ENCODE measurements around the gene ZNHIT2.
"Not testable (repeated sequence)": the region's sequence is repeated elsewhere in the genome, so short reads cannot be mapped to it uniquely, and the experiment has no call there.

ZNHIT2 gene

DNA sequence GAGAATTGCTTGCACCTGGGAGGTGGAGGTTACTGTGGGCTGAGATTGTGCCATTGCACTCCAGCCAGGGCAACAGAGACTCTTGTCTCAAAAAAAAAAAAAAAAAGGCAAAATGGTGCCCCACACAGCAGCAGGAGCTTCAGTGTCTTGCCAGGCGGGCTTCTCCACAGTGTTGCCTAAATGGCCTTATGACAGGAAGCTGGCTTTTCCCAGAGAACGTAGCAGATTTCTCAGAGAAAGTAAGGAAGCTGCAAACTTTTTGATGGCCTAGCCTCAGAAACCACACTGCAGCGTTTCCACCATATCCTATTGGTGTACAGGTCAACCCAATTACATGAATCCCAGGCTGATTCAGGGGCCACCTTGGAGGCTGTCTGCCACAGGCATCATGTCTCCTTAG, 39.8 kb upstream of the ZNHIT2 start:
- no peak overlapping the region for H3K27ac ChIP-seq
- DNase-seq (ENCODE audit: low spot score), result no peak
- POLR2A ChIA-PET (ENCODE audit: low non-redundant PET), result interaction anchor here (0.6 kb wide), 1 partner anchor 104 kb away, joined by 4 read pairs; the partner anchor contains the start of gene POLA2
- CTCF ChIA-PET, result interaction anchor here (0.6 kb wide), 1 partner anchor 189 kb away, joined by 3 read pairs; no protein-coding TSS in a partner anchor
- TF ChIP-seq, protein P1, sequence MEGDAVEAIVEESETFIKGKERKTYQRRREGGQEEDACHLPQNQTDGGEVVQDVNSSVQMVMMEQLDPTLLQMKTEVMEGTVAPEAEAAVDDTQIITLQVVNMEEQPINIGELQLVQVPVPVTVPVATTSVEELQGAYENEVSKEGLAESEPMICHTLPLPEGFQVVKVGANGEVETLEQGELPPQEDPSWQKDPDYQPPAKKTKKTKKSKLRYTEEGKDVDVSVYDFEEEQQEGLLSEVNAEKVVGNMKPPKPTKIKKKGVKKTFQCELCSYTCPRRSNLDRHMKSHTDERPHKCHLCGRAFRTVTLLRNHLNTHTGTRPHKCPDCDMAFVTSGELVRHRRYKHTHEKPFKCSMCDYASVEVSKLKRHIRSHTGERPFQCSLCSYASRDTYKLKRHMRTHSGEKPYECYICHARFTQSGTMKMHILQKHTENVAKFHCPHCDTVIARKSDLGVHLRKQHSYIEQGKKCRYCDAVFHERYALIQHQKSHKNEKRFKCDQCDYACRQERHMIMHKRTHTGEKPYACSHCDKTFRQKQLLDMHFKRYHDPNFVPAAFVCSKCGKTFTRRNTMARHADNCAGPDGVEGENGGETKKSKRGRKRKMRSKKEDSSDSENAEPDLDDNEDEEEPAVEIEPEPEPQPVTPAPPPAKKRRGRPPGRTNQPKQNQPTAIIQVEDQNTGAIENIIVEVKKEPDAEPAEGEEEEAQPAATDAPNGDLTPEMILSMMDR (conservative IDR thresholded peaks at IDR 0.05; ENCODE audit: low read depth), result no peak

DNA sequence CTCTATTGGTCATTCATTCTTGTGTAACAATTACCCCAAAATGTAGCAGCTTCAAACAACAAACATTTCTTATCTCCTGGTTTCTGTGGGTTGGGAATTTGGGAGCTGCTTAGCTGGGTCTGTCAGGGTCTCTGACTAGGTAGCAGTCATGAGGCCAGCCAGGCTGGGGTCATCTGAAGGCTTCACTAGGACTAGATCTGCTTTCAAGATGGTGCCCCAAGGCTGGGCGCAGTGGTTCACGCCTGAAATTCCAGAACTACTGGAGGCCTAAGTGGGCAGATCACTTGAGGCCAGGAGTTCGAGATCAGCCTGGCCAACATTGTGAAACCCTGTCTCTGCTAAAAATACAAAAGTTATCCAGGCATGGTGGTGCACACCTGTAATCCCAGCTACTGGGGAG, 39.4 kb upstream of the ZNHIT2 start:
- ChIA-PET POLR2A (ENCODE audit: low non-redundant PET) (no interaction called here), CTCF (no interaction called here)
- TF ChIP-seq, protein P1 (conservative IDR thresholded peaks at IDR 0.05; ENCODE audit: low read depth), result no peak
- DNase-seq (ENCODE audit: low spot score), result no peak
- no peak overlapping the region for H3K27ac ChIP-seq

DNA sequence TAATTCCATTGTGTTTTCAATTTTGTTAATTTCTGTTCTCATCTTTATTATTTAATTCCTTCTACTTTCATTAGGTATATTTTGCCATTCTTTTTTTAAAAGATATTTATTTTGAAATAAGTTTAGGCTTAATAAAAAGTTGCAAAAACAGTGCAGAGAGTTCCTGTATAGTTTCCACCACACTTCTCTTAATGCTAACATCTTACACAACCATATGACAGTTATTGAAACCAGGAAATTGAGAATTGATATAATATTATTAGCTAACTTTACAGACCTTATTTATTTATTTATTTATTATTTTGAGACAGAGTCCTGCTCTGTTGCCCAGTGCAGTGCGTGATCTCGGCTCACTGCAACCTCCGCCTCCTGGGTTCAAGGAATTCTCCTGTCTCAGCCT, 38.8 kb upstream of the ZNHIT2 start:
- ChIA-PET POLR2A (ENCODE audit: low non-redundant PET) (no interaction called here), CTCF (no interaction called here)
- TF ChIP-seq, protein P1 (conservative IDR thresholded peaks at IDR 0.05; ENCODE audit: low read depth), result no peak
- DNase-seq (ENCODE audit: low spot score), result no peak
- H3K27ac ChIP-seq, result no peak overlapping the region

DNA sequence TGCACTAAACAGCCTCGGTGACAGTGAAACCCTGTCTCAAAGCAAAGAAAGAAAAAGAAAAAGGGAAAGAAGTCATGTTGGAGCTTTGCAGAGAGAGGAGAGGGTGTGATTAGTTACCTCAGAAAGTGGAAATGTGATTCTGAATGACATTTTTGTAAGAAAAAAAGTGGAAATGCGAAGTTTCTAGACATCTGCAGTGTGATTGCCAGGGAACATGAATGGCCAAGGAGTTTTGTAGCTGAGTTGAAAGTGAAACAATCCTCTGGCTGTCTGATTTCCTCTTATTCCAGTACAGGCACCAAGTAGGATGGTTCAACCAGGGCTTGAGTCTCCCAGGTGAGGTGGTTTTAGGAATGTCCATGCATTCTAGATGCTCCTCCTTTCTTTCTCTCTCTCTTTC, 34.6 kb upstream of the ZNHIT2 start:
- ChIA-PET CTCF (no interaction called here), POLR2A (ENCODE audit: low non-redundant PET) (no interaction called here)
- TF ChIP-seq, protein P1 (conservative IDR thresholded peaks at IDR 0.05; ENCODE audit: low read depth), result no peak
- no peak overlapping the region for H3K27ac ChIP-seq
- DNase-seq (ENCODE audit: low spot score), result no peak

DNA sequence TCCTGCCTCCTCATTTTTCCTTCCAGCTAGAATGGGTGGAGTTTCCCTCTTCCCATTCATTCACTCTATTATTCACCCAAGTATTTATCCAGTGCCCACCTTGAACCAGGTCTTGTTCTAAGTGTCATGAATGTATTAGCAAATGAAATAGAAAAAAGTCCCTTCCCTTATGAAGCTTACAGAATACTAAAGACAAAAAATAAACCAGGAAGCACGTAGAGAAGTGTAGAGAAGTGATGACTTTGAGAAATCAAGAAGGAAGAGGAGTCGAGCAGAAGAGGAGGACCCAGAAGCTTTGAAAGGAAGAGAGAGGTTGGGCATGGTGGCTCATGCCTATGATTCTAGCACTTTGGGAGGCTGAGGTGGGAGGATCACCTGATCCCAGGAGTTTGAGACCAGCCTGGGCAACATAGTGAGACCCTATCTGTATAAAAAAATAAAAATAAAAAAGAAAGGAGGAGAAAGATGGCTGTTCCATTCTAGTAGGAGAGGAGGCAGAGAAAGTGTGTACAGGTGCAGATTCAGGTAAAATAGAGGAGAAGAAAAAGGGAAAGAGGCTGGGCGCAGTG, 33.9 kb upstream of the ZNHIT2 start:
- no peak for DNase-seq (ENCODE audit: low spot score)
- CTCF ChIA-PET, result interaction anchor here (0.6 kb wide), 1 partner anchor 1111 kb away, joined by 3 read pairs; no protein-coding TSS in a partner anchor
- TF ChIP-seq, protein P1 (conservative IDR thresholded peaks at IDR 0.05; ENCODE audit: low read depth), result no peak
- peak overlapping the region; percentile 87 for H3K27ac ChIP-seq
- POLR2A ChIA-PET (ENCODE audit: low non-redundant PET), result no interaction called here

DNA sequence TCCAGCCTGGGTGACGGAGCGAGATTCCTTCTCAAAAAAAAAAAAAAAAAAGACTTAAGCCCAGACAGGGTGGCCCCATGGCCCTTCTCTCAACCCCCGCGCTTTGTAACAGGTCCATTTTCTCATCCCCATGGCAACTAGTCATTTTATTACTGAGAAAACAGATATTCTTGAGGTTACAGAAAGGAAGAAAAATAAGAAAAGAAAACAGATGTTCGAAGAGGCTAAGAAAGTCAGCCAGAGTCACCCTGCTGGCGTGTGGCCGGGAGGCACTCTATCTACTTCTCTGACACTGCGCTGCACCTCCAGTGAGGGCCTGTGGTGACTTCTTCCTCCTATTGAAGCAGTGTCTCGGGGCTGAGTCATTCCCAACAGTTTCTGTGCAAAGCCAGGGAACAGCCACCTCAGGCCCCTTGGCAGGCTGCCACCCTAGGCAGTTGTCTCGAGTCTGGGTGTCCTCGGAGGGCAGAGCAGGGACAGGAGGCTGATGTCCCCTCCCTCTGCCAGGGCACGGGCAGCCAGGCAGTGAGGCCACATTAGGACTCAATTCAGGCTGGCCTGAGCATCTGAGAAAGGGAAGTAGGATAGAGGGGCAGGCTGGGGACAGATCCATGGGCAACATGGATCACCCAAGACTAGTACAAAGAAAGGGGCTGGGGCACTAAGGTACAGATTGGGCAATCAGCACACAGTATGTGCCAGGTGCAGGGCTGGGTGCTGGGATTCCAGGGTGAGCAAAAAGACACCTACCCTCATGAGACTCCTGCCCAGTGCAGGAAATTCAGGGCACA, 33.2 kb upstream of the ZNHIT2 start:
- POLR2A ChIA-PET (ENCODE audit: low non-redundant PET), result no interaction called here
- TF ChIP-seq, protein P1 (conservative IDR thresholded peaks at IDR 0.05; ENCODE audit: low read depth), result no peak
- CTCF ChIA-PET, result interaction anchor here (0.6 kb wide), 1 partner anchor 1111 kb away, joined by 3 read pairs; no protein-coding TSS in a partner anchor
- peak overlapping the region; percentile 87 for H3K27ac ChIP-seq
- peak; percentile 72 for DNase-seq (ENCODE audit: low spot score)

DNA sequence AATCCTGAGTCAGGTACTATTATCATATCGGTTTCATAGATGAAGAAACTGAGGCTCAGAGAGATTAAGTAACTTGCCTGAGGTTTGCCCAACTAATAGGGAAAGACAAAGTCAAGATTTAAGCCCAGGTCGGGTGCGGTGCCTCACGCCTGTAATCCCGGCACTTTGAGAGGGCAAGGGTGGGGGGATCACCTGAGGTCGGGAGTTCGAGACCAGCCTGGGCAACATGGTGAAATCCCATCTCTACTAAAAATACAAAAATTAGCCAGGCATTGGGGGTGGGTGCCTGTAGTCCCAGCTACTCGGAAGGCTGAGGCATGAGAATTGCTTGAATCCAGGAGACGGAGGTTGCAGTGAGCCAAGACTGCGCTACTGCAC, 32.6 kb upstream of the ZNHIT2 start:
- CTCF ChIA-PET; DNase-seq (ENCODE audit: low spot score); POLR2A ChIA-PET (ENCODE audit: low non-redundant PET): not testable (repeated sequence)
- peak overlapping the region; percentile 87 for H3K27ac ChIP-seq

Data from RWPE1 (cell line).